Measurements from ENCODE around the gene PLXNA4.

GRCh38 chr7:132102942-132103341, 473.3 kb downstream of the PLXNA4 start:
- no peak for TF ChIP-seq CTCF (IDR thresholded peaks at IDR 0.05; ENCODE audit: insufficient read depth, low read length, poor library complexity, severe bottlenecking)
- no peak for TF ChIP-seq EZH2phosphoT487 (conservative IDR thresholded peaks at IDR 0.05; ENCODE audit: low read length)
